Keratinocyte (primary cell): Measurements from ENCODE around the gene PRDM8. TPM values are rescaled to one million over a fixed set of nuclear protein-coding genes. Genes with fewer than 3 reads are reported as not detected.

Experiments
- DNase-seq: peaks from one replicate; pipeline ENCODE4 v3.0.0-alpha.2; 2011; ENCODE audit warnings: low read depth, missing footprints, low spot score
- FAIRE-seq: peaks from 2 replicates; lab custom pipeline; 2011; peaks lifted over from hg19 to GRCh38; lab: Jason Lieb, UNC
- H2AFZ ChIP-seq: 2 replicates; pipeline ENCODE4 v1.6.0; 2012; ENCODE audit warnings: low read length, control low read depth, inconsistent platforms; ENCODE audit not compliant: control insufficient read depth
- H3K27ac ChIP-seq: 2 replicates; pipeline ENCODE4 v1.5.1; 2011; ENCODE audit warnings: low read length; ENCODE audit not compliant: control insufficient read depth, insufficient read depth
- H3K27me3 ChIP-seq: 3 replicates; pipeline ENCODE4 v1.6.0; 2011; ENCODE audit warnings: low read length; ENCODE audit not compliant: control insufficient read depth, insufficient read depth; ENCODE audit errors: extremely low read depth
- H3K36me3 ChIP-seq, 2 experiments: 2 replicates in 1 of 2; 3 replicates in 1 of 2; pipeline ENCODE4 v1.5.1; 2011; ENCODE audit warnings: low read length in 2 of 2, mild to moderate bottlenecking in 1 of 2; ENCODE audit not compliant: control insufficient read depth in 2 of 2, insufficient read depth in 2 of 2; ENCODE audit errors: extremely low read depth in 1 of 2
- H3K4me1 ChIP-seq: 3 replicates; pipeline ENCODE4 v1.5.1; 2011; ENCODE audit warnings: low read length; ENCODE audit not compliant: control insufficient read depth, insufficient read depth; ENCODE audit errors: extremely low read depth
- H3K4me2 ChIP-seq: 3 replicates; pipeline ENCODE4 v1.6.0; 2011; ENCODE audit warnings: low read depth, low read length; ENCODE audit not compliant: control insufficient read depth, insufficient read depth; ENCODE audit errors: extremely low read depth
- H3K4me3 ChIP-seq, 3 experiments: fragments of 200-600 bp in 1 of 3; sonication (generic) in 1 of 3; 2 replicates in 2 of 3; 3 replicates in 1 of 3; pipeline ENCODE4 v1.5.1; 2011 to 2016; ENCODE audit warnings: low read length in 3 of 3, mild to moderate bottlenecking in 3 of 3, control low read depth in 2 of 3, inconsistent platforms in 1 of 3, low read depth in 1 of 3, mixed read lengths in 1 of 3, mixed run types in 1 of 3, moderate library complexity in 1 of 3; ENCODE audit not compliant: control insufficient read depth in 2 of 3, insufficient read depth in 2 of 3; ENCODE audit errors: extremely low read depth in 1 of 3
- H3K79me2 ChIP-seq: 2 replicates; pipeline ENCODE4 v1.6.0; 2012; ENCODE audit warnings: low read length; ENCODE audit not compliant: control insufficient read depth, insufficient read depth
- H3K9ac ChIP-seq: 3 replicates; pipeline ENCODE4 v1.6.0; 2011; ENCODE audit warnings: low read length; ENCODE audit not compliant: control insufficient read depth, insufficient read depth; ENCODE audit errors: extremely low read depth
- H3K9me1 ChIP-seq: 3 replicates; pipeline ENCODE4 v1.6.0; 2011; ENCODE audit warnings: low read length; ENCODE audit not compliant: control insufficient read depth, insufficient read depth; ENCODE audit errors: extremely low read depth
- H3K9me3 ChIP-seq: 2 replicates; pipeline ENCODE4 v1.5.1; 2012; ENCODE audit warnings: low read depth, low read length; ENCODE audit not compliant: control insufficient read depth
- H4K20me1 ChIP-seq: 3 replicates; pipeline ENCODE4 v1.6.0; 2011; ENCODE audit warnings: low read length; ENCODE audit not compliant: control insufficient read depth, insufficient read depth; ENCODE audit errors: extremely low read depth
- EZH2 ChIP-seq: IDR thresholded peaks from one replicate; pipeline ENCODE4 v1.6.1; 2012; ENCODE audit warnings: inconsistent platforms, mild to moderate bottlenecking, low read length, moderate library complexity
- dilution Hi-C: fragments of 300-500 bp; cut with MboI; formaldehyde crosslinking; loops from one replicate; pipeline ENCODE4 v1.7.0; 2020; ENCODE audit warnings: low sequenced_read_pairs; ENCODE audit not compliant: extremely low pct_ligation_motif_present
- polyA plus RNA-seq, 5 experiments: library from polyadenylated mRNA; depleted of rRNA in 3 of 5; stranded (reverse) in 3 of 5; stranded (forward) in 1 of 5; unstranded in 1 of 5; fragments of >200 nt; gene quantifications; 1 replicate in 1 of 5; 2 replicates in 3 of 5; 3 replicates in 1 of 5; pipeline versions ENCODE4 v1.2.1 to v1.2.3, GENCODE V29; 2011 to 2012; ENCODE audit warnings: missing spikeins in 2 of 5, low read depth in 1 of 5, low replicate concordance in 1 of 5
- TF ChIP-seq, protein P1 (sequence below), 3 experiments: IDR thresholded peaks in 1 of 3; conservative IDR thresholded peaks in 1 of 3; optimal IDR thresholded peaks in 1 of 3; 2 replicates in 2 of 3; 3 replicates in 1 of 3; pipeline versions ENCODE3 to v1.5.1; 2011; ENCODE audit warnings: low read length in 3 of 3, mild to moderate bottlenecking in 3 of 3, moderate library complexity in 2 of 3, control low read depth in 1 of 3, inconsistent platforms in 1 of 3; ENCODE audit not compliant: insufficient read depth in 2 of 3; ENCODE audit errors: extremely low read depth in 1 of 3

The PRDM8 gene
- polyA plus RNA-seq, 1 donor (not counting 4 experiments of a cell fraction or from before 2014, with no cell fraction given): 3.5 TPM

DNA sequence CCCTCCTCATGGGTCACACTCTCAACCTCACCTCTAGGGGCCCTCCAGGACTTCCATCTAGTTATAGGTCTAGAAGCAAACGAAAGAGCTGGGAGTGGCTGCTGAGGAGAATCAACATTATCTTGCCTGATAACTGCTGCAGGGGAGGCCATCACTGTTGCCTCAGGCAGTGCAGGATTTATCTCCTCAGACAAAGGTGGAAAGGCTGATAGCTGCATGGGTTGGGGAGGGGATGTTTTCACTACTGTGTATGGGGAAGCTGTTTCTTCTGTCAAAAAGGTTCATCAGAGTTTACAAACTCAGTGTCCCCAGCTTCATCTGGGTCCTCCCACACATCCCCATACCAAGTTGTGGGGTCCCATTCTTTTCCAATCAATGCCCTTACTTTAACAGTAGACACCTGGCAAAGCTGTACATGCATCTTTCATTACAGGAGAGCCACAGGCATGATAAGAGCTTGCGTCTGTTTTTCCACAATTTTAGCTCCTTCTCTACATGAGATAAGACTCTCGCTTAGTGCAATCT is 17.6 kb upstream of the PRDM8 start:
- Histone ChIP-seq H3K4me2 (no peak overlapping the region), H3K4me3 (no peak overlapping the region), H3K27ac (no peak overlapping the region), H3K9ac (no peak overlapping the region), H3K27me3 (no peaks in the 10 kb centered on the region), H3K36me3 (no peaks in the 10 kb centered on the region), H4K20me1 (no peaks in the 10 kb centered on the region), H3K79me2 (peaks cover 2% of the 10 kb centered on the region), H3K4me1 (peaks cover 29% of the 10 kb centered on the region), H3K9me3 (peaks cover 2% of the 10 kb centered on the region), H2AFZ (no peak overlapping the region), H3K9me1 (no peaks in the 10 kb centered on the region)
- no peak for FAIRE-seq
- no peak for DNase-seq
- TF ChIP-seq, protein P1, sequence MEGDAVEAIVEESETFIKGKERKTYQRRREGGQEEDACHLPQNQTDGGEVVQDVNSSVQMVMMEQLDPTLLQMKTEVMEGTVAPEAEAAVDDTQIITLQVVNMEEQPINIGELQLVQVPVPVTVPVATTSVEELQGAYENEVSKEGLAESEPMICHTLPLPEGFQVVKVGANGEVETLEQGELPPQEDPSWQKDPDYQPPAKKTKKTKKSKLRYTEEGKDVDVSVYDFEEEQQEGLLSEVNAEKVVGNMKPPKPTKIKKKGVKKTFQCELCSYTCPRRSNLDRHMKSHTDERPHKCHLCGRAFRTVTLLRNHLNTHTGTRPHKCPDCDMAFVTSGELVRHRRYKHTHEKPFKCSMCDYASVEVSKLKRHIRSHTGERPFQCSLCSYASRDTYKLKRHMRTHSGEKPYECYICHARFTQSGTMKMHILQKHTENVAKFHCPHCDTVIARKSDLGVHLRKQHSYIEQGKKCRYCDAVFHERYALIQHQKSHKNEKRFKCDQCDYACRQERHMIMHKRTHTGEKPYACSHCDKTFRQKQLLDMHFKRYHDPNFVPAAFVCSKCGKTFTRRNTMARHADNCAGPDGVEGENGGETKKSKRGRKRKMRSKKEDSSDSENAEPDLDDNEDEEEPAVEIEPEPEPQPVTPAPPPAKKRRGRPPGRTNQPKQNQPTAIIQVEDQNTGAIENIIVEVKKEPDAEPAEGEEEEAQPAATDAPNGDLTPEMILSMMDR (optimal IDR thresholded peaks at IDR 0.05 in 1 of 3, IDR thresholded peaks at IDR 0.05 in 1 of 3, conservative IDR thresholded peaks at IDR 0.05 in 1 of 3; ENCODE audit: extremely low read depth in 1 of 3, insufficient read depth in 2 of 3, low read length in 3 of 3): no peak
- TF ChIP-seq EZH2: no peak
- dilution Hi-C loops: no loop called here

DNA sequence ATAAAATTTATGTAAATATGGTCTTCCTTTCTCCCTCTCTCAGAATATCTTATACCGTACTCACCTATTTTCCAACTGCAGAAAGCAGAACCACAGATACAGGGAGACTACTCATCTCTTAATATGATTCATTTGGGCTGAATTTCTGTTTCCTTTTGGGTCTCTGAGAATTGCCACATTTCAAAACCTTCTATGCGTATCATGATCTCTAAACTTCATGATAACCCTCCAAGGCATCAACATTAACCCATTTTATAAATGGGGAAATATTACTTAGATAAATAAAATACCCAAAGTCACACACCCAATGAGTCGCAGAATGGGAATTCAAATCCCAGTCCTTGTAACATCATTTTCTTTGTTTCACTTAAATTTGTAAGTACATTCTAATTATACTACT is 16.6 kb upstream of the PRDM8 start:
- Histone ChIP-seq H3K9me1 (no peaks in the 10 kb centered on the region), H3K9me3 (peaks cover 2% of the 10 kb centered on the region), H3K27me3 (no peaks in the 10 kb centered on the region), H3K4me1 (peaks cover 38% of the 10 kb centered on the region), H3K36me3 (no peaks in the 10 kb centered on the region), H3K27ac (peak overlapping the region; percentile 52), H4K20me1 (no peaks in the 10 kb centered on the region), H3K4me2 (peak overlapping the region; percentile 58), H2AFZ (no peak overlapping the region), H3K79me2 (peaks cover 9% of the 10 kb centered on the region), H3K9ac (no peak overlapping the region), H3K4me3 (peak overlapping the region in 1 of 3 experiments; percentile 2)
- FAIRE-seq: no peak
- TF ChIP-seq, protein P1 (optimal IDR thresholded peaks at IDR 0.05 in 1 of 3, IDR thresholded peaks at IDR 0.05 in 1 of 3, conservative IDR thresholded peaks at IDR 0.05 in 1 of 3; ENCODE audit: extremely low read depth in 1 of 3, insufficient read depth in 2 of 3, low read length in 3 of 3): no peak
- TF ChIP-seq EZH2: no peak
- dilution Hi-C loops: no loop called here
- DNase-seq: peak; percentile 11
